WTC11 (cell line): ENCODE measurements around the gene FAT3. TPM values are rescaled to one million over a fixed set of nuclear protein-coding genes. Genes with fewer than 3 reads are reported as not detected.

Experiments
- ATAC-seq: fragments of 200-7000 bp; cut with Tn5 transposase; 2 replicates; pipeline ENCODE4 v1.10.0; 2021; ENCODE audit warnings: mild to moderate bottlenecking, moderate library complexity
- CTCF ChIA-PET: fragments of 300-600 bp; sonication (Branson Sonifier 250); formaldehyde crosslinking; loops from one replicate; lab custom pipeline; 2021; ENCODE audit warnings: antibody characterized with exemption; lab: Charles Lee
- POLR2A ChIA-PET: fragments of 350-600 bp; sonication (Branson Sonifier 250); formaldehyde crosslinking; loops from one replicate; lab custom pipeline; 2021; ENCODE audit warnings: antibody characterized with exemption; lab: Charles Lee
- DNase-seq: peaks from one replicate; pipeline ENCODE4 v3.0.0; 2021; ENCODE audit warnings: low spot score
- H3K27ac Mint-ChIP-seq: 2 replicates; pipeline ENCODE4 v1.8.0; 2021; ENCODE audit warnings: mixed read lengths
- H3K27me3 Mint-ChIP-seq: 2 replicates; pipeline ENCODE4 v1.8.0; 2021; ENCODE audit warnings: low read depth, mild to moderate bottlenecking, moderate library complexity, mixed read lengths
- H3K36me3 Mint-ChIP-seq: 2 replicates; pipeline ENCODE4 v1.8.0; 2021; ENCODE audit warnings: mixed read lengths
- H3K4me1 Mint-ChIP-seq: 2 replicates; pipeline ENCODE4 v1.8.0; 2022; ENCODE audit warnings: mixed read lengths
- H3K4me3 Mint-ChIP-seq: 2 replicates; pipeline ENCODE4 v1.8.0; 2021; ENCODE audit warnings: mild to moderate bottlenecking, moderate library complexity, mixed read lengths
- H3K9me3 Mint-ChIP-seq: 2 replicates; pipeline ENCODE4 v1.8.0; 2021; ENCODE audit warnings: mixed read lengths
- ARID4B ChIP-seq: sonication (generic); formaldehyde crosslinking; IDR thresholded peaks from 2 replicates; pipeline ENCODE4 v1.8.0; 2023; ENCODE audit warnings: missing genetic modification reagents, mild to moderate bottlenecking, borderline replicate concordance
- CBFB ChIP-seq: sonication (generic); formaldehyde crosslinking; IDR thresholded peaks from 2 replicates; pipeline ENCODE4 v1.8.1; 2022; ENCODE audit warnings: mild to moderate bottlenecking, low read depth, missing genetic modification reagents
- E2F4 ChIP-seq: sonication (generic); formaldehyde crosslinking; IDR thresholded peaks from 2 replicates; pipeline ENCODE4 v1.8.1; 2022; ENCODE audit warnings: low read depth, mild to moderate bottlenecking, moderate library complexity, missing genetic modification reagents, borderline replicate concordance
- ELF4 ChIP-seq: sonication (generic); formaldehyde crosslinking; IDR thresholded peaks from 2 replicates; pipeline ENCODE4 v1.8.1; 2022; ENCODE audit warnings: low read depth, mild to moderate bottlenecking, moderate library complexity, missing genetic modification reagents
- HMGXB4 ChIP-seq: sonication (generic); formaldehyde crosslinking; IDR thresholded peaks from 2 replicates; pipeline ENCODE4 v1.8.1; 2023; ENCODE audit warnings: mild to moderate bottlenecking, moderate library complexity, missing genetic modification reagents
- MXD4 ChIP-seq: fragments of 250-450 bp; sonication (Bioruptor Pico); IDR thresholded peaks from 2 replicates; pipeline ENCODE4 v1.8.0; 2021; ENCODE audit warnings: mild to moderate bottlenecking, moderate library complexity, borderline replicate concordance
- NFE2L1 ChIP-seq: sonication (generic); formaldehyde crosslinking; IDR thresholded peaks from 2 replicates; pipeline ENCODE4 v1.8.1; 2023; ENCODE audit warnings: missing genetic modification reagents
- NR3C1 ChIP-seq: sonication (generic); formaldehyde crosslinking; conservative IDR thresholded peaks from 2 replicates; pipeline ENCODE4 v1.8.1; 2023; ENCODE audit warnings: low read depth, mild to moderate bottlenecking, missing genetic modification reagents
- PRDM15 ChIP-seq: sonication (generic); formaldehyde crosslinking; IDR thresholded peaks from 2 replicates; pipeline ENCODE4 v1.8.0; 2022; ENCODE audit warnings: missing genetic modification reagents
- PRRX2 ChIP-seq: fragments of 250-450 bp; sonication (Bioruptor Pico); IDR thresholded peaks from 2 replicates; pipeline ENCODE4 v1.8.0; 2021; ENCODE audit warnings: mild to moderate bottlenecking
- TCF7 ChIP-seq: sonication (generic); formaldehyde crosslinking; IDR thresholded peaks from 2 replicates; pipeline ENCODE4 v1.8.0; 2022; ENCODE audit warnings: mild to moderate bottlenecking, low read depth, missing genetic modification reagents, moderate library complexity
- ZNF121 ChIP-seq: sonication (generic); formaldehyde crosslinking; IDR thresholded peaks from 2 replicates; pipeline ENCODE4 v1.8.0; 2023; ENCODE audit warnings: missing genetic modification reagents
- ZNF396 ChIP-seq: fragments of 250-450 bp; sonication (Bioruptor Pico); IDR thresholded peaks from 2 replicates; pipeline ENCODE4 v1.8.0; 2021; ENCODE audit warnings: mild to moderate bottlenecking, moderate library complexity, borderline replicate concordance
- ZNF425 ChIP-seq: fragments of 250-450 bp; sonication (Bioruptor Pico); conservative IDR thresholded peaks from 2 replicates; pipeline ENCODE4 v1.9.0; 2021; ENCODE audit warnings: mild to moderate bottlenecking
- ZNF671 ChIP-seq: fragments of 250-450 bp; sonication (Bioruptor Pico); IDR thresholded peaks from 2 replicates; pipeline ENCODE4 v1.8.0; 2021; ENCODE audit warnings: mild to moderate bottlenecking
- total RNA-seq: library from RNA; stranded (reverse); gene quantifications from 3 replicates; pipeline ENCODE4 v1.2.3, GENCODE V29; 2021
- TF ChIP-seq, protein P1 (sequence below): fragments of 250-450 bp; sonication (Bioruptor Pico); IDR thresholded peaks from 2 replicates; pipeline ENCODE4 v2.1.2; 2022; ENCODE audit warnings: mild to moderate bottlenecking, moderate library complexity
- TF ChIP-seq, protein P2 (sequence below): sonication (generic); formaldehyde crosslinking; IDR thresholded peaks from 2 replicates; pipeline ENCODE4 v1.8.1; 2022; ENCODE audit warnings: mild to moderate bottlenecking, moderate library complexity, missing genetic modification reagents
- TF ChIP-seq, protein P3 (sequence below): fragments of 250-450 bp; sonication (Bioruptor Pico); IDR thresholded peaks from 2 replicates; pipeline ENCODE4 v1.8.0; 2021; ENCODE audit warnings: mild to moderate bottlenecking
- TF ChIP-seq, protein P4 (sequence below): fragments of 200-600 bp; IDR thresholded peaks from 2 replicates; pipeline ENCODE4 v1.8.0; 2022; ENCODE audit warnings: antibody characterized with exemption

Gene FAT3
- total RNA-seq, 1 experiment from 2014 or later = 30.9 TPM

DNA sequence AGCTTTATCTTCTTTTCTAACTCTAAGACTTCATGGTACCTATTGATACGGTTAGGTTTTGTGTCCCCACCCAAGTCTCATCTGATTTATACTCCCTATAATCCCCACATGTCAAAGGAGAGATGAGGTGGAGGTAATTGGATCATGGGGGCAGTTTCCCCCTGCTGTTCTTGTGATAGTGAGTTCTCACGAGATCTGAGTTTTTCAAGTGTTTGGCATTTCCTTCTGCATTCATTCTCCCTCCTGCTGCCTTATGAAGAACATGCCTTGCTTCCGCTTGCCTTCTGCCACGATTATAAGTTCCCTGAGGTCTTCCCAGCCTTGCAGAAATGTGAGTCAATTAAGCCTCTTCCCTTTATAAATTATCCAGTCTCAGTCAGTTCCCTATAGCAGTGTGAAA, 5.1 kb upstream of the FAT3 start:
- Mint-ChIP-seq H3K27me3 (peaks cover 37% of the 10 kb centered on the region), H3K4me1 (peaks cover 90% of the 10 kb centered on the region), H3K36me3 (peaks cover 12% of the 10 kb centered on the region), H3K27ac (no peak overlapping the region; the same call in 1 of the 2 replicates), H3K4me3 (no peak overlapping the region), H3K9me3 (peaks cover 9% of the 10 kb centered on the region)
- DNase-seq = no peak
- POLR2A ChIA-PET = no interaction called here
- no peak for ATAC-seq
- TF ChIP-seq HMGXB4 = no peak
- TF ChIP-seq, protein P1, sequence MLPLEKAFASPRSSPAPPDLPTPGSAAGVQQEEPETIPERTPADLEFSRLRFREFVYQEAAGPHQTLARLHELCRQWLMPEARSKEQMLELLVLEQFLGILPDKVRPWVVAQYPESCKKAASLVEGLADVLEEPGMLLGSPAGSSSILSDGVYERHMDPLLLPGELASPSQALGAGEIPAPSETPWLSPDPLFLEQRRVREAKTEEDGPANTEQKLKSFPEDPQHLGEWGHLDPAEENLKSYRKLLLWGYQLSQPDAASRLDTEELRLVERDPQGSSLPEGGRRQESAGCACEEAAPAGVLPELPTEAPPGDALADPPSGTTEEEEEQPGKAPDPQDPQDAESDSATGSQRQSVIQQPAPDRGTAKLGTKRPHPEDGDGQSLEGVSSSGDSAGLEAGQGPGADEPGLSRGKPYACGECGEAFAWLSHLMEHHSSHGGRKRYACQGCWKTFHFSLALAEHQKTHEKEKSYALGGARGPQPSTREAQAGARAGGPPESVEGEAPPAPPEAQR (CRISPR knock-in tag) = no peak
- TF ChIP-seq, protein P2, sequence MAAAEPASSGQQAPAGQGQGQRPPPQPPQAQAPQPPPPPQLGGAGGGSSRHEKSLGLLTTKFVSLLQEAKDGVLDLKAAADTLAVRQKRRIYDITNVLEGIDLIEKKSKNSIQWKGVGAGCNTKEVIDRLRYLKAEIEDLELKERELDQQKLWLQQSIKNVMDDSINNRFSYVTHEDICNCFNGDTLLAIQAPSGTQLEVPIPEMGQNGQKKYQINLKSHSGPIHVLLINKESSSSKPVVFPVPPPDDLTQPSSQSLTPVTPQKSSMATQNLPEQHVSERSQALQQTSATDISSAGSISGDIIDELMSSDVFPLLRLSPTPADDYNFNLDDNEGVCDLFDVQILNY (CRISPR knock-in tag) = no peak
- TF ChIP-seq, protein P3, sequence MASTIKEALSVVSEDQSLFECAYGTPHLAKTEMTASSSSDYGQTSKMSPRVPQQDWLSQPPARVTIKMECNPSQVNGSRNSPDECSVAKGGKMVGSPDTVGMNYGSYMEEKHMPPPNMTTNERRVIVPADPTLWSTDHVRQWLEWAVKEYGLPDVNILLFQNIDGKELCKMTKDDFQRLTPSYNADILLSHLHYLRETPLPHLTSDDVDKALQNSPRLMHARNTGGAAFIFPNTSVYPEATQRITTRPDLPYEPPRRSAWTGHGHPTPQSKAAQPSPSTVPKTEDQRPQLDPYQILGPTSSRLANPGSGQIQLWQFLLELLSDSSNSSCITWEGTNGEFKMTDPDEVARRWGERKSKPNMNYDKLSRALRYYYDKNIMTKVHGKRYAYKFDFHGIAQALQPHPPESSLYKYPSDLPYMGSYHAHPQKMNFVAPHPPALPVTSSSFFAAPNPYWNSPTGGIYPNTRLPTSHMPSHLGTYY (CRISPR knock-in tag) = no peak
- TF ChIP-seq MXD4 (CRISPR knock-in tag) = no peak
- no peak for TF ChIP-seq E2F4 (CRISPR knock-in tag)
- TF ChIP-seq PRDM15 = no peak
- no peak for TF ChIP-seq ZNF425
- no peak for TF ChIP-seq NFE2L1 (CRISPR knock-in tag)
- no peak for TF ChIP-seq ZNF671
- no peak for TF ChIP-seq NR3C1 (CRISPR knock-in tag)
- TF ChIP-seq, protein P4, sequence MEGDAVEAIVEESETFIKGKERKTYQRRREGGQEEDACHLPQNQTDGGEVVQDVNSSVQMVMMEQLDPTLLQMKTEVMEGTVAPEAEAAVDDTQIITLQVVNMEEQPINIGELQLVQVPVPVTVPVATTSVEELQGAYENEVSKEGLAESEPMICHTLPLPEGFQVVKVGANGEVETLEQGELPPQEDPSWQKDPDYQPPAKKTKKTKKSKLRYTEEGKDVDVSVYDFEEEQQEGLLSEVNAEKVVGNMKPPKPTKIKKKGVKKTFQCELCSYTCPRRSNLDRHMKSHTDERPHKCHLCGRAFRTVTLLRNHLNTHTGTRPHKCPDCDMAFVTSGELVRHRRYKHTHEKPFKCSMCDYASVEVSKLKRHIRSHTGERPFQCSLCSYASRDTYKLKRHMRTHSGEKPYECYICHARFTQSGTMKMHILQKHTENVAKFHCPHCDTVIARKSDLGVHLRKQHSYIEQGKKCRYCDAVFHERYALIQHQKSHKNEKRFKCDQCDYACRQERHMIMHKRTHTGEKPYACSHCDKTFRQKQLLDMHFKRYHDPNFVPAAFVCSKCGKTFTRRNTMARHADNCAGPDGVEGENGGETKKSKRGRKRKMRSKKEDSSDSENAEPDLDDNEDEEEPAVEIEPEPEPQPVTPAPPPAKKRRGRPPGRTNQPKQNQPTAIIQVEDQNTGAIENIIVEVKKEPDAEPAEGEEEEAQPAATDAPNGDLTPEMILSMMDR = no peak
- no peak for TF ChIP-seq ELF4
- TF ChIP-seq TCF7 = no peak
- TF ChIP-seq ZNF121 = no peak
- TF ChIP-seq CBFB (CRISPR knock-in tag) = no peak
- TF ChIP-seq ZNF396 = no peak
- no peak for TF ChIP-seq PRRX2 (CRISPR knock-in tag)
- no peak for TF ChIP-seq ARID4B (CRISPR knock-in tag)
- CTCF ChIA-PET = no interaction called here
